PC-9 (cell line): ENCODE results near the gene ELOVL1. TPM values are rescaled to one million over a fixed set of nuclear protein-coding genes. Genes with fewer than 3 reads are reported as not detected.
"Not testable (repeated sequence)": the region's sequence is repeated elsewhere in the genome, so short reads cannot be mapped to it uniquely, and the experiment has no call there.

ENCODE experiments used
- BruUV-seq: library from RNA; stranded (reverse); fragments of 400-500 nt; replicated peaks from 2 replicates; lab custom pipeline; 2021; lab: Mats Ljungman, UMichigan
- CTCF ChIA-PET: fragments of 300-600 bp; sonication (Branson Sonifier 250); formaldehyde crosslinking; loops from one replicate; lab custom pipeline; 2022; ENCODE audit warnings: antibody characterized with exemption; lab: Charles Lee
- POLR2A ChIA-PET: fragments of 300-600 bp; sonication (Branson Sonifier 250); formaldehyde crosslinking; loops from one replicate; lab custom pipeline; 2022; ENCODE audit warnings: antibody characterized with exemption; ENCODE audit not compliant: unreplicated experiment; lab: Charles Lee
- DNase-seq, 2 experiments: peaks; one replicate each; pipeline versions ENCODE4 v3.0.0 to v3.0.0-alpha.2; 2015 to 2022; ENCODE audit warnings: mixed read lengths in 1 of 2
- H2AFZ ChIP-seq: fragments of 200-600 bp; sonication (generic); 2 replicates; pipeline ENCODE4 v1.8.1; 2017; ENCODE audit warnings: antibody characterized with exemption
- H3F3A ChIP-seq: fragments of 200-600 bp; sonication (generic); 2 replicates; pipeline ENCODE4 v1.8.1; 2017; ENCODE audit warnings: antibody characterized with exemption, mild to moderate bottlenecking, low read depth; ENCODE audit not compliant: insufficient read depth
- H3K27ac ChIP-seq: fragments of 200-600 bp; sonication (generic); 2 replicates; pipeline ENCODE4 v1.6.1; 2016; ENCODE audit warnings: mixed run types
- H3K27me3 ChIP-seq: fragments of 200-600 bp; sonication (generic); 2 replicates; pipeline ENCODE4 v1.6.1; 2016; ENCODE audit warnings: low read depth, mixed run types; ENCODE audit not compliant: insufficient read depth
- H3K36me3 ChIP-seq: fragments of 200-600 bp; sonication (generic); 2 replicates; pipeline ENCODE4 v1.6.1; 2016; ENCODE audit warnings: low read depth, mixed run types
- H3K4me1 ChIP-seq: fragments of 200-600 bp; sonication (generic); replicated peaks from 2 replicates; pipeline ENCODE4 v1.6.1; 2016; ENCODE audit warnings: mixed run types; ENCODE audit not compliant: insufficient read depth
- H3K4me2 ChIP-seq: fragments of 200-600 bp; sonication (generic); 2 replicates; pipeline ENCODE4 v1.6.1; 2017; ENCODE audit warnings: mixed run types
- H3K4me3 ChIP-seq: fragments of 200-600 bp; sonication (generic); 2 replicates; pipeline ENCODE4 v1.6.1; 2016; ENCODE audit warnings: mixed run types
- H3K79me2 ChIP-seq: fragments of 200-600 bp; sonication (generic); 2 replicates; pipeline ENCODE4 v1.6.1; 2017; ENCODE audit warnings: low read depth, mixed run types
- H3K9me2 ChIP-seq: fragments of 200-600 bp; sonication (generic); 2 replicates; pipeline ENCODE4 v1.8.1; 2017; ENCODE audit warnings: mild to moderate bottlenecking; ENCODE audit not compliant: insufficient read depth
- H3K9me3 ChIP-seq: fragments of 200-600 bp; sonication (generic); 2 replicates; pipeline ENCODE4 v1.8.1; 2016; ENCODE audit warnings: low read depth; ENCODE audit not compliant: insufficient read depth
- H4K20me1 ChIP-seq: fragments of 200-600 bp; sonication (generic); 2 replicates; pipeline ENCODE4 v1.8.1; 2017; ENCODE audit not compliant: insufficient read depth
- CTCF ChIP-seq: fragments of 200-600 bp; sonication (generic); conservative IDR thresholded peaks from 2 replicates; pipeline ENCODE4 v1.6.1; 2017; ENCODE audit warnings: mixed run types, antibody characterized with exemption, mild to moderate bottlenecking, moderate library complexity
- EZH2 ChIP-seq: fragments of 200-600 bp; sonication (generic); IDR thresholded peaks from 2 replicates; pipeline ENCODE4 v1.8.0; 2017; ENCODE audit warnings: antibody characterized with exemption, low read depth
- intact Hi-C: fragments of 100-400 bp; cut with micrococcal nuclease; formaldehyde crosslinking; loops from one replicate; pipeline ENCODE4 v1.10.0; 2022; ENCODE audit not compliant: unreplicated experiment
- total RNA-seq: library from RNA; stranded (reverse); gene quantifications from 2 replicates; pipeline ENCODE4 v1.2.3, GENCODE V29; 2021

The ELOVL1 gene
- total RNA-seq, 1 experiment from 2014 or later, result 131 TPM

GRCh38 chr1:43402089-43402865 is 34.5 kb upstream of the ELOVL1 start:
- no TSS peak for BruUV-seq
- no peaks in the 10 kb centered on the region for H3K4me1 ChIP-seq
- no peaks in the 10 kb centered on the region for H3K79me2 ChIP-seq
- H3K4me2 ChIP-seq, result no peak overlapping the region
- ChIA-PET CTCF (no interaction called here), POLR2A (no interaction called here)
- no peak overlapping the region for H2AFZ ChIP-seq
- no peak overlapping the region for H3K4me3 ChIP-seq
- H3K27me3 ChIP-seq, result no peaks in the 10 kb centered on the region
- no peaks in the 10 kb centered on the region for H3F3A ChIP-seq
- 0 out of 2 replicates have a peak, but pooled peaks cover 7% of the 10 kb centered on the region for H3K36me3 ChIP-seq
- no peaks in the 10 kb centered on the region for H3K9me2 ChIP-seq
- TF ChIP-seq CTCF (no peak), EZH2 (no peak)
- H4K20me1 ChIP-seq, result no peaks in the 10 kb centered on the region
- no peaks in the 10 kb centered on the region for H3K9me3 ChIP-seq
- H3K27ac ChIP-seq, result no peak overlapping the region
- DNase-seq, result no peak
- intact Hi-C loops, result no loop called here

- H3K27ac ChIP-seq, H4K20me1 ChIP-seq, H3K9me3 ChIP-seq, H3K4me2 ChIP-seq, H3K4me3 ChIP-seq, intact Hi-C loops, H3K36me3 ChIP-seq, BruUV-seq, POLR2A ChIA-PET, DNase-seq, H3F3A ChIP-seq, H3K9me2 ChIP-seq, H3K79me2 ChIP-seq, H2AFZ ChIP-seq, CTCF ChIA-PET, H3K27me3 ChIP-seq, H3K4me1 ChIP-seq: not testable (repeated sequence)
Measured at GRCh38 chr1:43400441-43400840, 32.6 kb upstream of the ELOVL1 start.

GRCh38 chr1:43398227-43398626 is 30.4 kb upstream of the ELOVL1 start:
- Histone ChIP-seq H3K79me2 (peaks cover 1% of the 10 kb centered on the region; the same call in 1 of the 2 replicates), H3F3A (no peaks in the 10 kb centered on the region), H3K9me2 (no peaks in the 10 kb centered on the region), H3K4me2 (no peak overlapping the region), H3K27ac (no peak overlapping the region), H3K36me3 (no peaks in the 10 kb centered on the region; the same call in 1 of the 2 replicates), H3K27me3 (no peaks in the 10 kb centered on the region), H4K20me1 (no peaks in the 10 kb centered on the region), H3K4me1 (no peaks in the 10 kb centered on the region), H2AFZ (no peak overlapping the region), H3K4me3 (no peak overlapping the region), H3K9me3 (no peaks in the 10 kb centered on the region)
- ChIA-PET CTCF (no interaction called here), POLR2A (no interaction called here)
- intact Hi-C loops, result no loop called here
- no peak for TF ChIP-seq EZH2
- TF ChIP-seq CTCF, result no peak
- no peak for DNase-seq
- no TSS peak for BruUV-seq
